Fibroblast of villous mesenchyme (primary cell): ENCODE measurements around the gene ZFAND3. TPM values are rescaled to one million over a fixed set of nuclear protein-coding genes. Genes with fewer than 3 reads are reported as not detected.

Experiments
- DNase-seq: peaks from one replicate; pipeline ENCODE4 v3.0.0-alpha.2; 2010; ENCODE audit warnings: low read depth
- H3K4me3 ChIP-seq: 2 replicates; pipeline ENCODE4 v1.5.1; 2011; ENCODE audit warnings: low read depth, mild to moderate bottlenecking, low read length
- total RNA-seq: library from RNA; depleted of rRNA; stranded (reverse); fragments of >200 nt; gene quantifications from 2 replicates; pipeline ENCODE4 v1.2.3, GENCODE V29; 2012
- TF ChIP-seq, protein P1 (sequence below): IDR thresholded peaks from 2 replicates; pipeline ENCODE4 v1.5.1; 2012; ENCODE audit warnings: low read depth, mild to moderate bottlenecking, low read length; ENCODE audit not compliant: insufficient read depth

ZFAND3 gene
- total RNA-seq, 1 donor, result 20.3 TPM

DNA sequence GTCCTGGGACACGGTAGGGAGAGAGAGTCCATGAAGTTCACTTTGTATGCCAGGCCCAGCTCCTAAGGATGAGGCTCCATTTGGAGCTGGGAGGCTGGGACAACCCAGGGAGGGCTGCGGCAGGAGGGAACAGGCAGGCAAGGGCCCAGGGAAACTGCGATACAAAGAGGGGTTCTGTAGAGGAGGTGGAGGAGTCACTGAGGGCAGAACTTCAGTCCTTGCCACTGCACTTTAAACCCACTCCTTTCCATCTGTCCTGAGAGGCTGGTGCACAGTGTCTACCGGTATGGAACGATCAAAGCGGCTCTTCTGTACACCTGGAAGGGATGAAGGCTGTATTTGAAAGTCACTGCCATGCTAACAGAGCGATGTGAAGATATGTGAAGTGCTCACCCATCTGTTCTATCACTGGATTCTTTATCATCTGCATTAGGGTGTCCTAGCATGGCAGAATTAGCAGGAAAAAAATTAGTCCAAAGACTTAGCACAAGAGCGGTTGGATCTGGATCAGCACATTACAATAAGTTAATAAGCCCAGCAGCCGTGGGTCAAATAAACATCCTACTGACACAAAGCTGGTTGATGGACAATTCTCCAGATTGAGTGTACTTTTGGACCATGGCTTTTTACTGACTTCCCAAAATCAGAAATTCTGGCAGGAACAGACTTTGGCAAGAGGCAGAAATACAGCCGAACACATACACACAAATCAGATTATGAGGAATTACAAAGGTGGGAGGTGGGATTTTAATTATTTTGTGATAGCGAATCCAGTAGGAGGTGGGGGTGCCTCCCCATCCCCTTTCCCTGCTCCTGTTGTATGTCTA lies 20.9 kb upstream of the ZFAND3 start:
- no peak for DNase-seq
- TF ChIP-seq, protein P1, sequence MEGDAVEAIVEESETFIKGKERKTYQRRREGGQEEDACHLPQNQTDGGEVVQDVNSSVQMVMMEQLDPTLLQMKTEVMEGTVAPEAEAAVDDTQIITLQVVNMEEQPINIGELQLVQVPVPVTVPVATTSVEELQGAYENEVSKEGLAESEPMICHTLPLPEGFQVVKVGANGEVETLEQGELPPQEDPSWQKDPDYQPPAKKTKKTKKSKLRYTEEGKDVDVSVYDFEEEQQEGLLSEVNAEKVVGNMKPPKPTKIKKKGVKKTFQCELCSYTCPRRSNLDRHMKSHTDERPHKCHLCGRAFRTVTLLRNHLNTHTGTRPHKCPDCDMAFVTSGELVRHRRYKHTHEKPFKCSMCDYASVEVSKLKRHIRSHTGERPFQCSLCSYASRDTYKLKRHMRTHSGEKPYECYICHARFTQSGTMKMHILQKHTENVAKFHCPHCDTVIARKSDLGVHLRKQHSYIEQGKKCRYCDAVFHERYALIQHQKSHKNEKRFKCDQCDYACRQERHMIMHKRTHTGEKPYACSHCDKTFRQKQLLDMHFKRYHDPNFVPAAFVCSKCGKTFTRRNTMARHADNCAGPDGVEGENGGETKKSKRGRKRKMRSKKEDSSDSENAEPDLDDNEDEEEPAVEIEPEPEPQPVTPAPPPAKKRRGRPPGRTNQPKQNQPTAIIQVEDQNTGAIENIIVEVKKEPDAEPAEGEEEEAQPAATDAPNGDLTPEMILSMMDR, result no peak
- no peak overlapping the region for H3K4me3 ChIP-seq

DNA sequence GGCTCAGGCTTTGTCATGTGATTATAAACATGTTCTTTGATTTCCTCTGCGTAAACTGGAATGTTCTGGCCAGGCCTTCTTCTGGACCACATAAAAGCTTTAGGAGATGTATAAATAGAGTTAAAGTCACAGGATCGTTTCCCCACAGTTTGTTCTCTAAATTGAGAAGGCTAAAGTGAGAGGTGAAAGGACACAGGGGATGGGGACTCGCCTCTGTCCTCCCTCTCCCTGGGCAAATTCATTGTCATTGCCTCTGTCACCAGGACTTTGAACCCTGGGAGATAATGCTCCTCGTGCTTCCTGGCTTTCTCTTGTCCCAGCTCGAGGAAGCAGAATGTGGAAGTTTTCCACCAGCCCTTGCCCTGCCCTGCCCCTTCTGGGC lies 20.3 kb upstream of the ZFAND3 start:
- TF ChIP-seq, protein P1, result no peak
- DNase-seq, result no peak
- no peak overlapping the region for H3K4me3 ChIP-seq

DNA sequence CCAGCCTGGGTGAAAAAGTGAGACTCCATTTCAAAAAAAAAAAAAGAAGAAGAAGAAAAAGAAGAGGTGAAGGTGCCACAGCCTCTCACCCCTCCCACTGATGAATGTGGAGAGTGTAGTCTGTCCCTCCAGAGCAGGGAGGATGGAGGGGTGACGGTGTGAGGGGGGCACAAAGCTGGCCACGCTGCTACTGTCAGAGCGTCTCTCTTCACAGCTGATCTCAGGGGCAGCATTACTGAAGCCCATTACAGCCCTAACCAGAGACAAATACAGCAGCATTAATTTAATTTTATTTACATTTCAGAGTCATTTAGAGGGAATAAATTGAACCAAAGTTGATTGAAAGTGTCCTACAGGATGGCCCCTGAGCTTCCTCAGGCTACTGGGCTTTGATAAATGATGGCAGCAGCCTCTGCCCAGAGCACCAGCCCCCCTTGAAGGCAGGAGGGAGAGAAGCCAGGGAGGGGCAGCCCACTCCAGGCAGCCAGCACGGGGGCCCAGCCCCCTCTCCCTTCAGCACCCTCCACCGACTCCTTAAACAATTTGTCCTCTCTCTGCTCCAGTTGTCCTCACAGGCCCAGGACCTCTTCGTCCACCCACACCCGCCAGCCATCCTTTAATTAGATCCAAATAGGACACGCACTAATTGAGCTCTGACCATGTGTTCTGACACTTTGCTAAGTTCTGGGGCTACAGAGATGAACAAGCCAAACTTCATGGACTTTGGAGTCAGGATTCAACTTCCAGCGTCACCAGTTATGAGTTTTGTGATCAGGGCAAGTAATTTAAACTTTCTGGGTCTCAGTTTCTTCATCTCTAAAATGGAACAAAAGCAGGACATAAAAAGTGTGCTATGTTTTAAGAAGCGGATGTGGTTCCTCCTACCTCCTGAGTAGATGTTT lies 18.6 kb upstream of the ZFAND3 start:
- H3K4me3 ChIP-seq, result no peak overlapping the region
- no peak for DNase-seq
- TF ChIP-seq, protein P1, result no peak

DNA sequence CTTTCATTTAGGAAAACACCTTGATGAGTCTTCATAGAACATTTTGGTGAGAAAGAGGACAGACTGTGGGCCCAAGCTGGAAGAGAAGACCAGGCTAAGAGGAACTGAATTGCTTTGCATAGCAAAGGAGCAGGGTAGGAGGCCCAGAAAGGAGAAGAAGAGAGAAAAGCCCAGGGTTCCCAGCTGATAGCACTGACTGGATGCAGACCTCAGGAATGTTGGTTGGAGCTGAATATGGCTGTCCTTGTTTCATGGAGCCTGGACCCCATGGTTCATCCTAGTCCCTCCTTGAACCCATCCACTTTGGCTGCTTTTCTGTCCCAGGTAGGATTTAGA lies 18.0 kb upstream of the ZFAND3 start:
- TF ChIP-seq, protein P1, result no peak
- no peak for DNase-seq
- no peak overlapping the region for H3K4me3 ChIP-seq

DNA sequence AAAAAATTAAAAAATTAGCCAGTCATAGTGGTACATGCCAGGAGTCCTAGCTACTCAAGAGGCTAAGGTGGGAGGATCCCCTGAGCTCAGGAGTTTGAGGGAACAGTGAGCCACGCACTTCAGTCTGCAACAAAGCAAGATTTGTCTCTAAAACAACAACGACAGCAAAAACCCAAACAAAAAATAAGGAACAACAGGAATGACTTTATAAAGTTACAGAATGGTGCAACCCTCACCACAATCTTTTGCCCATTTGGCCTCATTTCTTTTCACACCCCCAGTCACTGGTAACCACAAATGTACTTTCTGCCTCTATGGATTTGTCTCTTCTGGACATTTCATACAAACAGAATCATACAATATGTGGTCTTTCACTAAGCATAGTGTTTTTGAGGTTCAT lies 16.7 kb upstream of the ZFAND3 start:
- H3K4me3 ChIP-seq, result no peak overlapping the region
- no peak for DNase-seq
- TF ChIP-seq, protein P1, result no peak

DNA sequence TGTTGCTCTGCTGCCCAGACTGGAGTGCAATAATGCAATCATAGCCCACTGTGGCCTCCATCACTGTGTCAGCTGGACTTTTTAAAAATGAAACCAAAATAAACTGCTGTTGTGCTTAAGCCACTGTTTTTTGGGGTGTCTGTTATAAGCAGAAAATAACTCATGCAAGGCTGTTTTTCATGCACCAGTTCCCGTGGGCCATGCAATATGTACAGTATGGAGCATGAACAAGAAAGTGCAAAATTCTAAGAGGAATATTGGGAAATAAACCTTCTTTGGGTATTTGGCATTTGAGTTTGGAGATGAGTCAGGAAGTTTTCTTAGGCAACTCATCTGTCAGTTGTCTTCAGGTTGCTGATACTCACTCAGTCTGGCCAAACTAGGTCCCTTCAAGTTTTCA lies 14.9 kb upstream of the ZFAND3 start:
- TF ChIP-seq, protein P1, result no peak
- no peak for DNase-seq
- H3K4me3 ChIP-seq, result no peak overlapping the region
